ENCODE data around the gene GSG1. TPM values are rescaled to one million over a fixed set of nuclear protein-coding genes. Genes with fewer than 3 reads are reported as not detected.

GSG1 gene
- total RNA-seq, 6 experiments from 2014 or later: 0.48 to 1.0 (median 0.75) TPM

DNA sequence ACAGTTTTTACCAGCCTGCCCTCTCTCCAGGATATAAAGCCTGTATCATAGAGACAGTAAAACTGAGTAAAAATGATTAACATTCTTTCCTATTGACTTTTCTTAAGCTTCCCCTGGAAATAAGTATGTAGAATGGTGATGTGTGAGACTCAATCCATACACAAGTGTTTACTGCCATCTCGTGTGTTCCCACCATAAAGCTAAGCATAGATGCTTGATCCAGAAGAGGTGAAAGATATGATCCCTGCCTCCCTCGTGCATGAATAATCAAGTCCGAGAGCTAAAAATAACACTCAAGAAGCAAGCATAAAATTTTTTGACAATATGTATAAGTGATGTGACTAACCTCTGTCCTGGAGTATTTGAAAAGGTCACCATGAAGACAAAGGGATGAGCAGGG is 16.9 kb upstream of the GSG1 start:
- TF ChIP-seq, protein P1, sequence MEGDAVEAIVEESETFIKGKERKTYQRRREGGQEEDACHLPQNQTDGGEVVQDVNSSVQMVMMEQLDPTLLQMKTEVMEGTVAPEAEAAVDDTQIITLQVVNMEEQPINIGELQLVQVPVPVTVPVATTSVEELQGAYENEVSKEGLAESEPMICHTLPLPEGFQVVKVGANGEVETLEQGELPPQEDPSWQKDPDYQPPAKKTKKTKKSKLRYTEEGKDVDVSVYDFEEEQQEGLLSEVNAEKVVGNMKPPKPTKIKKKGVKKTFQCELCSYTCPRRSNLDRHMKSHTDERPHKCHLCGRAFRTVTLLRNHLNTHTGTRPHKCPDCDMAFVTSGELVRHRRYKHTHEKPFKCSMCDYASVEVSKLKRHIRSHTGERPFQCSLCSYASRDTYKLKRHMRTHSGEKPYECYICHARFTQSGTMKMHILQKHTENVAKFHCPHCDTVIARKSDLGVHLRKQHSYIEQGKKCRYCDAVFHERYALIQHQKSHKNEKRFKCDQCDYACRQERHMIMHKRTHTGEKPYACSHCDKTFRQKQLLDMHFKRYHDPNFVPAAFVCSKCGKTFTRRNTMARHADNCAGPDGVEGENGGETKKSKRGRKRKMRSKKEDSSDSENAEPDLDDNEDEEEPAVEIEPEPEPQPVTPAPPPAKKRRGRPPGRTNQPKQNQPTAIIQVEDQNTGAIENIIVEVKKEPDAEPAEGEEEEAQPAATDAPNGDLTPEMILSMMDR (IDR thresholded peaks at IDR 0.05): no peak
- Mint-ChIP-seq H3K27ac (0 out of 2 replicates have a peak overlapping the region, but pooled peaks have one; percentile 33), H3K36me3 (ENCODE audit: low read depth) (no peaks in the 10 kb centered on the region), H3K27me3 (ENCODE audit: insufficient read depth) (no peaks in the 10 kb centered on the region; the same call in 1 of the 2 replicates), H3K4me1 (ENCODE audit: low read depth) (peaks cover 66% of the 10 kb centered on the region), H3K9me3 (no peaks in the 10 kb centered on the region), H3K4me3 (no peak overlapping the region)
- DNase-seq: no peak

DNA sequence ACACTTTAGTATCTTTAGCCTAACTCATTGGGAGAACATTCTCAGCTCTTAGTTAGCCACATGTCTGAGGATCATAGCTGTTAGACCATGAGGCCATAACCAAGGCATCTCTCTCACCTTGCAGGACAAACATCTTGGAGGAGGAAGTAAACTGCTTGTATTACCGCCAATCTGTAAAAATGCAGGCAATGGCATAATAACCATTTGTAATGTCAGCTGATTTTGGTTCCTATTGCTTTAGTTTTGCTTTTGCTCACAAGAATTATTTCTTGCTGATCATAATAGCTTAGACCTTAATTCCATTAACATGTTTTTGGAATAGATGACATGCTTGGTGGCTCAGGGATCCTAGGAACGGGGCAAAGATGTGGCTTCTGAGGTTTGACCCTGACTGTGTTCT is 16.4 kb upstream of the GSG1 start:
- no peaks in the 10 kb centered on the region for H3K9me3 Mint-ChIP-seq
- no peak overlapping the region for H3K4me3 Mint-ChIP-seq
- DNase-seq: no peak
- no peaks in the 10 kb centered on the region for H3K36me3 Mint-ChIP-seq (ENCODE audit: low read depth)
- TF ChIP-seq, protein P1 (IDR thresholded peaks at IDR 0.05): no peak
- H3K27me3 Mint-ChIP-seq (ENCODE audit: insufficient read depth): peaks cover 2% of the 10 kb centered on the region; the same call in 1 of the 2 replicates
- no peak overlapping the region for H3K27ac Mint-ChIP-seq
- peaks cover 63% of the 10 kb centered on the region for H3K4me1 Mint-ChIP-seq (ENCODE audit: low read depth)

DNA sequence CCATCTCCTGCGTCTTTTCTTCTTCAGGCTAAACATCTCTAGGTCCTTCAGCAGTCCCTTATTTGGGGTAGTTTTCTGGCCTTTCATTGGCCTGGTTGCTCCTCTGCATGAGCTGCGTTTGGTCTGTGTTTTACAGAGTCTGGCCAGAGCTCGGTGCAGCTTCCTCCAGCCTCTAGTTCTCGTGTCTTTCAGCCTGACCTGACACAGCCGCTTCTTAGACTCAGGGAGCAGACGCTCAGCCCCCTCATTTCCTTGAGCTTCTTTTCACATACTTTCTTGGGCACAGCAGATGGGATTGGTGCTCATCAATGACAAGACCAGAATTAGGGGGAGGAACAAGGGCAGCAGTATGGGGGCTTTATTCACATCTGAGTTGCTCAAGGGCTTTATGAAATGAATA is 13.6 kb upstream of the GSG1 start:
- H3K27ac Mint-ChIP-seq: no peak overlapping the region
- DNase-seq: no peak
- peaks cover 8% of the 10 kb centered on the region for H3K36me3 Mint-ChIP-seq (ENCODE audit: low read depth)
- H3K27me3 Mint-ChIP-seq (ENCODE audit: insufficient read depth): peaks cover 2% of the 10 kb centered on the region; the same call in 1 of the 2 replicates
- H3K4me3 Mint-ChIP-seq: no peak overlapping the region
- peaks cover 78% of the 10 kb centered on the region for H3K4me1 Mint-ChIP-seq (ENCODE audit: low read depth)
- peaks cover 5% of the 10 kb centered on the region for H3K9me3 Mint-ChIP-seq
- TF ChIP-seq, protein P1 (IDR thresholded peaks at IDR 0.05): no peak

DNA sequence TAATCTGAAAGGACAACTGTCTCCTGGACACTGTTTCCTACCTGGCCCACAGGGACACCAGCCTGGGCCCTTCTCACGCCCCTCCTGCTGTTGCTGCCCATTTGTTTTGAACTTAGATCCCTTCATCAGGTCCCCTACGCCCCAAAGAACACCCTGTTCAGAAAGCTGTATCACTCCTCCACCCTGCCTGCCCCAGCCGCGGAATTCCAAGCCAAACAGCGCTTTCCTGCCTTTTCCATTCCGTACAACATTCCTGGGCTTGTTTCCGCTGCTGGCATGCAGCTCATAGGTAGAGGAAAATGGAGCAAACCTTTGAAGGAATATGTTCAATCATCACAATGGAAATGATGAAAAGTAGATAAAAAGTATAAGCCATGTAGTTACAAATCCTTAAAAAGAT is 12.8 kb upstream of the GSG1 start:
- Mint-ChIP-seq H3K4me1 (ENCODE audit: low read depth) (peaks cover 73% of the 10 kb centered on the region), H3K27me3 (ENCODE audit: insufficient read depth) (peaks cover 2% of the 10 kb centered on the region; the same call in 1 of the 2 replicates), H3K27ac (no peak overlapping the region), H3K4me3 (no peak overlapping the region), H3K36me3 (ENCODE audit: low read depth) (peaks cover 8% of the 10 kb centered on the region), H3K9me3 (peaks cover 9% of the 10 kb centered on the region)
- TF ChIP-seq, protein P1 (IDR thresholded peaks at IDR 0.05): no peak
- DNase-seq: no peak

DNA sequence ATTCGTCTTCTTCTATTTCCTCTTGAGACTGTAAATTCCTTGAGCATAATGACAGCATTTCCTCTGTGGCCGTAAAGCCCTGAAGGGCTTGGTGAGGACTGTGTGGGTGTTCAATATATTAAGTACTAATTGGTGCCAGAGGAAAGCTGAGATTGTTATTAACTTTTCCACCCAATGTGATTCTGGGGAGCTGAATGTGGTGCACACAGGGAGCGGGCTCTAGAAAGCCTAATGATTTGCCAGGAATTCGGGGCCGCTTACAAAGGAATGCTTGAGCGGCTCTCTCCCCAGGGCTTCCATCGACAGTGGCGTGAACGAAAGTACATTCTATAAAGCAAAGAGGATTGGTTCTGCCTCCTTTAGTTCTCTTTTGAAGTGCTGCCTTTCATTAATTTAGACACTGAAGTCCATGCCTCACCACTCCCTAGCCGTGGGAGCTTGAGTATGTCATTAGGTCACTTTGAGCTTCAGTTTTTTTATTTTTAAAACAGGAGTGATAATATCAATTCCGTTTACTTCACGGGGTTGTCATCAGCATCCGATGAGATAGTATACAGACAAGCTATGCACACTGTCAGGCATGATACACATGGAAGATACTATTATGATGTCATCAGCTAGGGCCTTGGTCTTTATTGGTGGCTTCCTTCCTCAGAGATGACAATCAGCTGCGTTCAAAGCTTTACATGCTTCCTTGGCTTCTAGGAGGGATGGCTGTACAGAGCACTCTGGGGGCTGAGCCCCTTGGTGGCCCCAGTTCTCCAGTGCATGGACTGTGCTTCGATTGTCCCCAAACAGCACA is 11.0 kb upstream of the GSG1 start:
- Mint-ChIP-seq H3K27ac (peak overlapping the region; percentile 70), H3K9me3 (peaks cover 9% of the 10 kb centered on the region), H3K27me3 (ENCODE audit: insufficient read depth) (peaks cover 2% of the 10 kb centered on the region; the same call in 1 of the 2 replicates), H3K36me3 (ENCODE audit: low read depth) (peaks cover 13% of the 10 kb centered on the region), H3K4me3 (peak overlapping the region; percentile 77), H3K4me1 (ENCODE audit: low read depth) (peaks cover 66% of the 10 kb centered on the region)
- TF ChIP-seq, protein P1 (IDR thresholded peaks at IDR 0.05): no peak
- peak; percentile 9 for DNase-seq

Measured in HFFc6 (cell line).